Erythroblast (primary cell): ENCODE results near the gene PICK1.

Experiments
- GATA1 ChIP-seq: IDR thresholded peaks from 2 replicates; pipeline ENCODE4 v1.6.1; 2011; ENCODE audit warnings: low read depth, mild to moderate bottlenecking, control low read depth, low read length, moderate library complexity
- POLR2A ChIP-seq: IDR thresholded peaks from 2 replicates; pipeline ENCODE4 v1.6.1; 2011; ENCODE audit warnings: mild to moderate bottlenecking, low read length

GRCh38 chr22:38104084-38104483 lies 46.9 kb downstream of the PICK1 start:
- TF ChIP-seq POLR2A (no peak), GATA1 (no peak)
